K562 (cell line): ENCODE results near the gene RNASEH2A. TPM values are rescaled to one million over a fixed set of nuclear protein-coding genes. Genes with fewer than 3 reads are reported as not detected.

ENCODE experiments used
- BHLHE40 ChIP-seq: IDR thresholded peaks from 2 replicates; pipeline ENCODE4 v1.6.1; 2011; ENCODE audit warnings: low read length, improper control_type of control experiment
- FOXP4 ChIP-seq: sonication (generic); formaldehyde crosslinking; IDR thresholded peaks from 2 replicates; pipeline ENCODE4 v1.8.0; 2022; ENCODE audit warnings: mild to moderate bottlenecking, missing genetic modification reagents, borderline replicate concordance
- GABPA ChIP-seq: fragments of 200-800 bp; sonication (Bioruptor generic); conservative IDR thresholded peaks from 2 replicates; pipeline ENCODE4 v1.6.1; 2016; ENCODE audit warnings: low read depth, missing genetic modification characterization, missing compliant biosample characterization
- GTF2B ChIP-seq: IDR thresholded peaks from 2 replicates; pipeline ENCODE4 v1.6.1; 2011; ENCODE audit not compliant: insufficient read length; ENCODE audit errors: extremely low read depth
- HIVEP1 ChIP-seq: fragments of 250-450 bp; sonication (Bioruptor Pico); IDR thresholded peaks from 2 replicates; pipeline ENCODE4 v1.4.0; 2020; ENCODE audit warnings: mild to moderate bottlenecking
- HNRNPUL1 ChIP-seq: fragments of 200-400 bp; formaldehyde crosslinking; IDR thresholded peaks from 2 replicates; pipeline ENCODE4 v1.6.1; 2017; ENCODE audit warnings: low read length
- MXI1 ChIP-seq: IDR thresholded peaks from 2 replicates; pipeline ENCODE4 v1.6.1; 2011; ENCODE audit warnings: low read depth, mild to moderate bottlenecking, improper control_type of control experiment, low read length
- NCOA6 ChIP-seq: fragments of 450-650 bp; IDR thresholded peaks from 2 replicates; pipeline ENCODE4 v1.6.1; 2017; ENCODE audit warnings: mild to moderate bottlenecking
- PRPF4 ChIP-seq: fragments of 200-400 bp; formaldehyde crosslinking; IDR thresholded peaks from one replicate; pipeline ENCODE4 v1.6.1; 2017; ENCODE audit warnings: low read length, low read depth, mild to moderate bottlenecking; ENCODE audit not compliant: insufficient read depth, poor library complexity, severe bottlenecking
- PTRF ChIP-seq: fragments of 450-650 bp; IDR thresholded peaks from 2 replicates; pipeline ENCODE4 v1.6.1; 2016; ENCODE audit warnings: mild to moderate bottlenecking, missing genetic modification characterization, missing compliant biosample characterization
- RERE ChIP-seq: sonication (generic); formaldehyde crosslinking; IDR thresholded peaks from 2 replicates; pipeline ENCODE4 v1.8.0; 2023; ENCODE audit warnings: missing genetic modification reagents, mild to moderate bottlenecking, borderline replicate concordance
- TCF15 ChIP-seq: fragments of 250-450 bp; sonication (Bioruptor Pico); IDR thresholded peaks from 2 replicates; pipeline ENCODE4 v1.8.0; 2022; ENCODE audit warnings: moderate library complexity, mild to moderate bottlenecking, inconsistent platforms
- ZBTB43 ChIP-seq: sonication (generic); formaldehyde crosslinking; IDR thresholded peaks from 2 replicates; pipeline ENCODE4 v1.8.0; 2023; ENCODE audit warnings: mild to moderate bottlenecking, missing genetic modification reagents
- ZC3H4 ChIP-seq: sonication (generic); formaldehyde crosslinking; IDR thresholded peaks from 2 replicates; pipeline ENCODE4 v1.9.0; 2021; ENCODE audit warnings: missing genetic modification reagents, borderline replicate concordance
- ZKSCAN8 ChIP-seq: fragments of 200-800 bp; sonication (Bioruptor generic); IDR thresholded peaks from 2 replicates; pipeline ENCODE4 v1.6.1; 2016; ENCODE audit warnings: missing genetic modification characterization, missing compliant biosample characterization
- ZNF780A ChIP-seq: fragments of 250-450 bp; sonication (Bioruptor Pico); IDR thresholded peaks from 2 replicates; pipeline ENCODE4 v1.5.0; 2021; ENCODE audit warnings: mild to moderate bottlenecking
- polyA plus RNA-seq, 8 experiments: library from polyadenylated mRNA; depleted of rRNA in 4 of 8; stranded (reverse) in 5 of 8; unstranded in 3 of 8; fragments of >200 nt; fragmentation: Nextera tagmentation in 2 of 8; fragmentation: Illumina TruSeq in 1 of 8; extraction: Ambion mirVana in 2 of 8; extraction: Trizol in 1 of 8; gene quantifications; 2 replicates each; pipeline versions ENCODE4 v1.2.1 to v1.2.3, GENCODE V29; 2011 to 2014; ENCODE audit warnings: inconsistent platforms in 1 of 8, missing spikeins in 1 of 8
- total RNA-seq, 7 experiments: library from RNA; depleted of rRNA in 6 of 7; stranded (reverse); fragments of >200 nt in 6 of 7; fragmentation: Illumina TruSeq in 2 of 7; extraction: Trizol in 2 of 7; gene quantifications; 2 replicates each; pipeline versions ENCODE4 v1.2.1 to v1.2.3, GENCODE V29; 2011 to 2021; ENCODE audit warnings: low replicate concordance in 1 of 7

The RNASEH2A gene
- total and polyA plus RNA-seq, 9 of the 15 experiments (the other 6 are each of a cell fraction or from before 2014, with no cell fraction given), result 22.3 to 78.0 (median 61.7) TPM

GRCh38 chr19:12784394-12784870, 22.0 kb upstream of the RNASEH2A start (continued):
- peak; percentile 54; the same call in 1 of the 2 replicates for TF ChIP-seq FOXP4 (CRISPR knock-in tag)
- no peak for TF ChIP-seq HNRNPUL1
- TF ChIP-seq GABPA (tag), result 0 out of 2 replicates have a peak, but pooled peaks have one; percentile 13
- 0 out of 2 replicates have a peak, but pooled peaks have one; percentile 76 for TF ChIP-seq ZBTB43 (CRISPR knock-in tag)
- no peak for TF ChIP-seq PTRF (tag)
- no peak for TF ChIP-seq PRPF4
- TF ChIP-seq MXI1, result 0 out of 2 replicates have a peak, but pooled peaks have one; percentile 51
- peak; percentile 91 for TF ChIP-seq BHLHE40
- TF ChIP-seq ZNF780A (CRISPR knock-in tag), result no peak
- no peak for TF ChIP-seq ZC3H4
- TF ChIP-seq GTF2B, result no peak
- no peak for TF ChIP-seq TCF15 (CRISPR knock-in tag)
- TF ChIP-seq HIVEP1 (CRISPR knock-in tag), result no peak
- TF ChIP-seq NCOA6, result no peak
- 0 out of 2 replicates have a peak, but pooled peaks have one; percentile 24 for TF ChIP-seq RERE (CRISPR knock-in tag)
- TF ChIP-seq ZKSCAN8, result no peak
